A673 (cell line): ENCODE data around the gene TBC1D9. TPM values are rescaled to one million over a fixed set of nuclear protein-coding genes. Genes with fewer than 3 reads are reported as not detected.

Experiments used
- BruUV-seq: library from RNA; stranded (reverse); fragments of 400-500 nt; replicated peaks from 2 replicates; lab custom pipeline; 2021; lab: Mats Ljungman, UMichigan
- CTCF ChIA-PET: fragments of 300-600 bp; sonication (Branson Sonifier 250); formaldehyde crosslinking; loops from one replicate; lab custom pipeline; 2022; ENCODE audit warnings: antibody characterized with exemption; lab: Charles Lee
- POLR2A ChIA-PET: fragments of 300-600 bp; sonication (Branson Sonifier 250); formaldehyde crosslinking; loops from one replicate; lab custom pipeline; 2022; ENCODE audit warnings: antibody characterized with exemption; ENCODE audit not compliant: low non-redundant PET; lab: Charles Lee
- DNase-seq: peaks from one replicate; pipeline ENCODE4 v3.0.0-alpha.2; 2015; ENCODE audit warnings: low spot score
- H3K27ac ChIP-seq: fragments of 200-600 bp; sonication (generic); 2 replicates; pipeline ENCODE4 v1.5.1; 2016; ENCODE audit warnings: mixed run types, low read depth, mild to moderate bottlenecking, mixed read lengths, antibody characterized with exemption, low read length; ENCODE audit not compliant: poor library complexity, severe bottlenecking
- H3K27me3 ChIP-seq: fragments of 200-600 bp; sonication (generic); replicated peaks from 2 replicates; pipeline ENCODE4 v1.6.1; 2017; ENCODE audit warnings: mixed run types, low read depth, mild to moderate bottlenecking, mixed read lengths, antibody characterized with exemption, low read length; ENCODE audit not compliant: insufficient read depth, poor library complexity
- H3K36me3 ChIP-seq: fragments of 200-600 bp; sonication (generic); 2 replicates; pipeline ENCODE4 v1.6.1; 2016; ENCODE audit warnings: mixed run types, mild to moderate bottlenecking, mixed read lengths, antibody characterized with exemption, low read length; ENCODE audit not compliant: insufficient read depth, poor library complexity, severe bottlenecking
- H3K4me1 ChIP-seq: fragments of 200-600 bp; sonication (generic); 2 replicates; pipeline ENCODE4 v1.6.1; 2017; ENCODE audit warnings: mixed run types, mild to moderate bottlenecking, mixed read lengths, antibody characterized with exemption, low read length; ENCODE audit not compliant: insufficient read depth, poor library complexity, severe bottlenecking
- H3K4me3 ChIP-seq: fragments of 200-600 bp; sonication (generic); 2 replicates; pipeline ENCODE4 v1.5.1; 2016; ENCODE audit warnings: low read depth, mixed run types, mild to moderate bottlenecking, mixed read lengths, low read length; ENCODE audit not compliant: poor library complexity, severe bottlenecking
- H3K9me3 ChIP-seq: fragments of 200-600 bp; sonication (generic); 2 replicates; pipeline ENCODE4 v1.6.1; 2016; ENCODE audit warnings: mixed run types, low read depth, mild to moderate bottlenecking, mixed read lengths, antibody characterized with exemption, low read length; ENCODE audit not compliant: poor library complexity, severe bottlenecking
- EZH2 ChIP-seq: fragments of 200-600 bp; sonication (generic); IDR thresholded peaks from 2 replicates; pipeline ENCODE4 v1.6.1; 2017; ENCODE audit warnings: borderline replicate concordance, low read depth, mild to moderate bottlenecking, mixed read lengths, antibody characterized with exemption, low read length; ENCODE audit not compliant: poor library complexity, severe bottlenecking
- intact Hi-C: fragments of 100-400 bp; cut with micrococcal nuclease; formaldehyde crosslinking; loops from one replicate; pipeline ENCODE4 v1.10.0; 2022; ENCODE audit not compliant: unreplicated experiment
- total RNA-seq: library from RNA; stranded (reverse); gene quantifications from 2 replicates; pipeline ENCODE4 v1.2.3, GENCODE V29; 2021
- TF ChIP-seq, protein P1 (sequence below): fragments of 300-800, 200-600 bp; sonication (generic); conservative IDR thresholded peaks from 2 replicates; pipeline ENCODE4 v1.5.1; 2017; ENCODE audit warnings: low read depth, mild to moderate bottlenecking, antibody characterized with exemption, low read length, moderate library complexity, mixed read lengths

TBC1D9 gene
- total RNA-seq, 1 experiment from 2014 or later = 22.4 TPM

DNA sequence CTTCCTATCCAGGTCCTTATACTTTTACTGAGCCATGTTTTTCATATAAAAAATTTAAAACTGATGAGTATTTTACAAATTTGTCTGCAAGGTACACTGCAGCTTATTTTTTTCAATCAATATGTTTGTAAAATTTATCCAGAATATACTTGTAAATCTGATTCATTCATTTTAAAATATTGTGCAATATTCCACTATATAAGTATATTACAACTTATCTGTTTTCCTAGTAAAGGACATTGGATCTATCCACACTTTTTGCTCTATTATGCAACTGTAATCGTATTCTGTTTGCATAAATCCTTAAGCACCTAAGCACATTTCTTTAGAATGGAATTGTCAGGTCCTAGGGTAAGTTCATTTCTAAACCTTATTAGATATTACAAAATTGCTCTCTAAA, 49.5 kb downstream of the TBC1D9 start:
- no TSS peak for BruUV-seq
- no peaks in the 10 kb centered on the region for H3K27me3 ChIP-seq
- H3K9me3 ChIP-seq = no peaks in the 10 kb centered on the region
- no peak for TF ChIP-seq EZH2
- TF ChIP-seq, protein P1, sequence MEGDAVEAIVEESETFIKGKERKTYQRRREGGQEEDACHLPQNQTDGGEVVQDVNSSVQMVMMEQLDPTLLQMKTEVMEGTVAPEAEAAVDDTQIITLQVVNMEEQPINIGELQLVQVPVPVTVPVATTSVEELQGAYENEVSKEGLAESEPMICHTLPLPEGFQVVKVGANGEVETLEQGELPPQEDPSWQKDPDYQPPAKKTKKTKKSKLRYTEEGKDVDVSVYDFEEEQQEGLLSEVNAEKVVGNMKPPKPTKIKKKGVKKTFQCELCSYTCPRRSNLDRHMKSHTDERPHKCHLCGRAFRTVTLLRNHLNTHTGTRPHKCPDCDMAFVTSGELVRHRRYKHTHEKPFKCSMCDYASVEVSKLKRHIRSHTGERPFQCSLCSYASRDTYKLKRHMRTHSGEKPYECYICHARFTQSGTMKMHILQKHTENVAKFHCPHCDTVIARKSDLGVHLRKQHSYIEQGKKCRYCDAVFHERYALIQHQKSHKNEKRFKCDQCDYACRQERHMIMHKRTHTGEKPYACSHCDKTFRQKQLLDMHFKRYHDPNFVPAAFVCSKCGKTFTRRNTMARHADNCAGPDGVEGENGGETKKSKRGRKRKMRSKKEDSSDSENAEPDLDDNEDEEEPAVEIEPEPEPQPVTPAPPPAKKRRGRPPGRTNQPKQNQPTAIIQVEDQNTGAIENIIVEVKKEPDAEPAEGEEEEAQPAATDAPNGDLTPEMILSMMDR = no peak
- no peaks in the 10 kb centered on the region for H3K4me1 ChIP-seq
- H3K27ac ChIP-seq = no peak overlapping the region
- intact Hi-C loops = no loop called here
- CTCF ChIA-PET = no interaction called here
- no peak for DNase-seq
- no peaks in the 10 kb centered on the region for H3K36me3 ChIP-seq
- POLR2A ChIA-PET = no interaction called here
- no peak overlapping the region for H3K4me3 ChIP-seq

DNA sequence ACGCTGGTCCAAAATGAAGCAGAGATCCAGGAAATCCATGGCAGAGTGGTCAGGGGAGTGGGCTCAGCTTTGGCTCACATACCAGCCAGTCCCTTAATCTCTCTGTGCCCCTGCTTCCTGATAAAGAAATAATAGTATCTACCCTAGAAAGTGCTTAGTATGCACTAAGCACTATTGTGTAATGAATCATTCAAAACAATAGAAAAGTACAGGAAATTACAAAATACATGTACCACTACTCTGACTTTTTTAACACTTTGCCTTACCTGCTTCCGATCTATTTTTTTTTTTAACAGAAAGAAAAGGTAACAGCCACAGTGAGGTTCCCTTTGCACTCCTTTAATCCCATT, 49.9 kb downstream of the TBC1D9 start:
- Histone ChIP-seq H3K36me3 (no peaks in the 10 kb centered on the region), H3K27ac (no peak overlapping the region), H3K27me3 (no peaks in the 10 kb centered on the region), H3K4me1 (no peaks in the 10 kb centered on the region), H3K4me3 (no peak overlapping the region), H3K9me3 (no peaks in the 10 kb centered on the region)
- ChIA-PET CTCF (no interaction called here), POLR2A (no interaction called here)
- DNase-seq = no peak
- intact Hi-C loops = no loop called here
- no peak for TF ChIP-seq EZH2
- TF ChIP-seq, protein P1 = no peak
- BruUV-seq = no TSS peak

DNA sequence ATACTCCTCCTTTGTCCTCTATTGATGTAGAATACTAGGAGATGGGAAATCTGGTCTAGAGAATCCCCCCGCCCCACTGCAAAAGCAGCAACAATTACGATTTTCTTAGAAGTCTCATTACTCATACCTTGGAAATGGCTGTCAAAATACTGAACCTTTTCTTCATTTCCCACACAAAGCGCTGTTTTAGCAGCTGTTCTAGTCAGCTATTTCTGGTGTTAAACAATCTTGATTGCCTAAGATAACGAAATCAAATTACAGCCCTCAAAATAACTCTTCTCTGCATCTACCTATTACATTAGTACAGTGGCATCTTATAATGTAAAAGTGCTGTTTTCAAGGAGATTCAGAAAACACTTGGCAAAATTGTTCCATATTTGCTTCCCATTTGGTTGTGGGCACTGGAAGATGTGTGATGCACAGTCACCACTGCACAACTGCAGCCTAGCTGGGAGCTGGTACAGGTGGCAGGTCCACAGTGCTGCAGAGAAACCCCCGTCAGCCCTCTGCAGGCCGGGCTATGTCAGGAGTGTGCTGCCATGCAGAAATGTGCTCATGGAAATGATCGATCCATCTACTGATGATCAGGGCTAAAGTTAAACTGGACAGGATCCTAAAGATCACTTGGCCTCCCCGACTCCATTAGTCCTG, 50.4 kb downstream of the TBC1D9 start:
- Histone ChIP-seq H3K27me3 (no peaks in the 10 kb centered on the region), H3K9me3 (no peaks in the 10 kb centered on the region), H3K27ac (no peak overlapping the region), H3K36me3 (no peaks in the 10 kb centered on the region), H3K4me3 (no peak overlapping the region), H3K4me1 (no peaks in the 10 kb centered on the region)
- POLR2A ChIA-PET = no interaction called here
- CTCF ChIA-PET = no interaction called here
- no TSS peak for BruUV-seq
- intact Hi-C loops = no loop called here
- TF ChIP-seq, protein P1 = no peak
- TF ChIP-seq EZH2 = no peak
- DNase-seq = no peak
